H9 (cell line): ENCODE results near the gene WNT4. TPM values are rescaled to one million over a fixed set of nuclear protein-coding genes. Genes with fewer than 3 reads are reported as not detected.

Source experiments
- DNase-seq: peaks from one replicate; pipeline ENCODE4 v3.0.0-alpha.2; 2017
- H2AFZ ChIP-seq: one replicate; pipeline ENCODE4 v1.6.1; 2013; ENCODE audit warnings: mild to moderate bottlenecking, low read length, control low read depth, moderate library complexity
- H2AK5ac ChIP-seq: 2 replicates; pipeline ENCODE4 v1.6.1; 2013; ENCODE audit warnings: low read length, control low read depth, mixed read lengths; ENCODE audit not compliant: insufficient read length
- H2BK120ac ChIP-seq: one replicate; pipeline ENCODE4 v1.6.1; 2013; ENCODE audit warnings: low read depth, mild to moderate bottlenecking, low read length, control low read depth, inconsistent platforms; ENCODE audit not compliant: poor library complexity, severe bottlenecking
- H2BK12ac ChIP-seq: 2 replicates; pipeline ENCODE4 v1.6.1; 2013; ENCODE audit warnings: low read length, control low read depth, mixed read lengths, low read depth; ENCODE audit not compliant: insufficient read length
- H2BK15ac ChIP-seq: 2 replicates; pipeline ENCODE4 v1.6.1; 2013; ENCODE audit warnings: low read depth, low read length, control low read depth
- H2BK20ac ChIP-seq: one replicate; pipeline ENCODE4 v1.6.1; 2013; ENCODE audit warnings: low read depth, mild to moderate bottlenecking, low read length, control low read depth, inconsistent platforms; ENCODE audit not compliant: poor library complexity, severe bottlenecking
- H2BK5ac ChIP-seq: 2 replicates; pipeline ENCODE4 v1.6.1; 2013; ENCODE audit warnings: low read length, control low read depth, mixed read lengths; ENCODE audit not compliant: insufficient read length
- H3K14ac ChIP-seq: 2 replicates; pipeline ENCODE4 v1.6.1; 2013; ENCODE audit warnings: low read length, control low read depth; ENCODE audit not compliant: insufficient read depth
- H3K18ac ChIP-seq: 2 replicates; pipeline ENCODE4 v1.6.1; 2013; ENCODE audit warnings: low read depth, mild to moderate bottlenecking, mixed read lengths, low read length, control low read depth; ENCODE audit not compliant: insufficient read length
- H3K23ac ChIP-seq: 2 replicates; pipeline ENCODE4 v1.6.1; 2013; ENCODE audit warnings: low read length, control low read depth, mixed read lengths, low read depth; ENCODE audit not compliant: insufficient read length
- H3K23me2 ChIP-seq: 2 replicates; pipeline ENCODE4 v1.6.1; 2013; ENCODE audit warnings: low read depth, mild to moderate bottlenecking, mixed read lengths, low read length, control low read depth; ENCODE audit not compliant: insufficient read length, poor library complexity, severe bottlenecking
- H3K27ac ChIP-seq: 2 replicates; pipeline ENCODE4 v1.5.1; 2013; ENCODE audit warnings: low read length, control low read depth, mixed read lengths, low read depth; ENCODE audit not compliant: insufficient read length
- H3K27me3 ChIP-seq: 2 replicates; pipeline ENCODE4 v1.6.1; 2013; ENCODE audit warnings: low read length, control low read depth, inconsistent platforms; ENCODE audit not compliant: insufficient read depth
- H3K4ac ChIP-seq: 2 replicates; pipeline ENCODE4 v1.6.1; 2013; ENCODE audit warnings: low read depth, mild to moderate bottlenecking, control low read depth, inconsistent platforms, low read length, moderate library complexity
- H3K4me1 ChIP-seq: 2 replicates; pipeline ENCODE4 v1.6.1; 2013; ENCODE audit warnings: low read length, control low read depth, inconsistent platforms; ENCODE audit not compliant: insufficient read depth
- H3K4me2 ChIP-seq: 2 replicates; pipeline ENCODE4 v1.6.1; 2013; ENCODE audit warnings: low read length, control low read depth, mixed read lengths; ENCODE audit not compliant: insufficient read length, insufficient read depth
- H3K56ac ChIP-seq: 2 replicates; pipeline ENCODE4 v1.6.1; 2013; ENCODE audit warnings: low read depth, mild to moderate bottlenecking, mixed read lengths, low read length, control low read depth; ENCODE audit not compliant: insufficient read length
- H3K79me1 ChIP-seq: 2 replicates; pipeline ENCODE4 v1.6.1; 2013; ENCODE audit warnings: low read depth, mild to moderate bottlenecking, moderate library complexity, low read length, control low read depth, inconsistent platforms; ENCODE audit not compliant: insufficient read depth, poor library complexity, severe bottlenecking
- H3K79me2 ChIP-seq: 2 replicates; pipeline ENCODE4 v1.6.1; 2013; ENCODE audit warnings: low read length, control low read depth, inconsistent platforms; ENCODE audit not compliant: insufficient read depth
- H3K9ac ChIP-seq: 2 replicates; pipeline ENCODE4 v1.6.1; 2013; ENCODE audit warnings: low read length, control low read depth, mixed read lengths; ENCODE audit not compliant: insufficient read length; ENCODE audit errors: extremely low read depth
- H3K9me3 ChIP-seq: one replicate; pipeline ENCODE4 v1.6.1; 2013; ENCODE audit warnings: low read depth, low read length, inconsistent platforms; ENCODE audit not compliant: control insufficient read depth
- H3T11ph ChIP-seq: one replicate; pipeline ENCODE4 v1.6.1; 2013; ENCODE audit warnings: mild to moderate bottlenecking, low read length, control low read depth, inconsistent platforms
- H4K20me1 ChIP-seq: one replicate; pipeline ENCODE4 v1.6.1; 2013; ENCODE audit not compliant: control insufficient read depth, insufficient read length, insufficient read depth
- H4K5ac ChIP-seq: 2 replicates; pipeline ENCODE4 v1.6.1; 2013; ENCODE audit warnings: low read depth, mild to moderate bottlenecking, mixed read lengths, low read length, control low read depth; ENCODE audit not compliant: insufficient read length
- H4K8ac ChIP-seq: replicated peaks from 2 replicates; pipeline ENCODE4 v1.6.1; 2013; ENCODE audit warnings: low read length, control low read depth, mixed read lengths, low read depth; ENCODE audit not compliant: insufficient read length
- H4K91ac ChIP-seq: 2 replicates; pipeline ENCODE4 v1.6.1; 2013; ENCODE audit warnings: low read depth, mild to moderate bottlenecking, moderate library complexity, mixed read lengths, low read length, control low read depth; ENCODE audit not compliant: insufficient read length
- H3K27ac Mint-ChIP-seq, 3 experiments: 2 replicates in 2 of 3; 3 replicates in 1 of 3; pipeline ENCODE4 v1.8.0; 2020 to 2021; ENCODE audit warnings: mixed read lengths in 3 of 3, mild to moderate bottlenecking in 1 of 3, moderate library complexity in 1 of 3
- H3K27me3 Mint-ChIP-seq: 2 replicates; pipeline ENCODE4 v1.8.0; 2021; ENCODE audit warnings: low read depth, mild to moderate bottlenecking, moderate library complexity, mixed read lengths
- H3K36me3 Mint-ChIP-seq, 3 experiments: 2 replicates in 2 of 3; 3 replicates in 1 of 3; pipeline ENCODE4 v1.8.0; 2020 to 2021; ENCODE audit warnings: low read depth in 3 of 3, mixed read lengths in 3 of 3; ENCODE audit not compliant: insufficient read depth in 1 of 3
- H3K4me1 Mint-ChIP-seq, 2 experiments: 2 replicates each; pipeline ENCODE4 v1.8.0; 2020; ENCODE audit warnings: mixed read lengths in 2 of 2
- H3K4me3 Mint-ChIP-seq, 2 experiments: 2 replicates in 1 of 2; 3 replicates in 1 of 2; pipeline ENCODE4 v1.8.0; 2020 to 2021; ENCODE audit warnings: mild to moderate bottlenecking in 2 of 2, mixed read lengths in 2 of 2, moderate library complexity in 1 of 2
- H3K9me3 Mint-ChIP-seq, 2 experiments: 2 replicates in 1 of 2; 3 replicates in 1 of 2; pipeline ENCODE4 v1.8.0; 2020; ENCODE audit warnings: mild to moderate bottlenecking in 2 of 2, mixed read lengths in 2 of 2, moderate library complexity in 1 of 2
- WGBS: extraction: QIAGEN DNeasy Blood & Tissue Kit; methylation state at CpG from one replicate; pipeline ENCODE4 v1.1.7; 2013; ENCODE audit warnings: missing lambda C conversion rate, low lambda C conversion rate, mixed read lengths; ENCODE audit not compliant: insufficient read length; ENCODE audit errors: extremely low coverage; 5-methylcytosine and 5-hydroxymethylcytosine counted together
- total RNA-seq: library from RNA; stranded (reverse); gene quantifications from 2 replicates; pipeline ENCODE4 v1.2.1, GENCODE V29; 2021
- TF ChIP-seq, protein P1 (sequence below): fragments of 200-600 bp; sonication (generic); conservative IDR thresholded peaks from 3 replicates; pipeline ENCODE4 v1.8.0; 2021; ENCODE audit warnings: antibody characterized with exemption, mild to moderate bottlenecking

Gene WNT4
- total RNA-seq, 1 experiment from 2014 or later: 1.4 TPM

DNA sequence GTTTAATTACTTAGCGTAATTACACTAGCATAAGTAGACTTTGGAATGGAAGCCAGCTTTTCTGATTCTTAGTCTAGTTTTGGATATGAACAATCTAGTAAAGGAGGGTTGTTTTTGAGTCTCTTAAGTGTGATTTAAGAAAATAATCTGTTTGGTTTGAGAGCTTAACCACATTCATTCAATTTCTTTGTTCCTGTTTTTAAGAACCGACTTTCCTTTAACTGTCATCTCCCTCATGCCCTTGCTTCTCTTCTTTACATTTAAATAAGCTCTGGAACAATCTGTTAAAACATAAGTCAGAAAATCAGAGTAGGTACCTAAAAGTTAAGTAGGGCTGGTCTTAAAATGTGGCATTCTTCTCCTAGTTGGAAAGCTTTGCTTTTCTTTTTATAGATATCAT, 62.7 kb downstream of the WNT4 start:
- H3K4me2 ChIP-seq: no peak overlapping the region
- no peak overlapping the region for H2BK12ac ChIP-seq
- no peak overlapping the region for H2BK5ac ChIP-seq
- no peak overlapping the region for H3K4ac ChIP-seq
- Mint-ChIP-seq H3K27ac (no peak overlapping the region), H3K27me3 (no peaks in the 10 kb centered on the region), H3K4me3 (no peak overlapping the region), H3K9me3 (no peaks in the 10 kb centered on the region), H3K4me1 (peaks cover 4 to 21% of the 10 kb centered on the region in 2 experiments), H3K36me3 (peaks cover 1 to 41% (median 31%) of the 10 kb centered on the region in 3 experiments; a peak in 5 of 7 replicates)
- no CpG with 5 or more reads among the region's 2 CpGs for WGBS
- H4K20me1 ChIP-seq: no peaks in the 10 kb centered on the region
- H3K4me1 ChIP-seq: no peaks in the 10 kb centered on the region
- H2BK120ac ChIP-seq: no peak overlapping the region
- H3K9me3 ChIP-seq: no peaks in the 10 kb centered on the region
- TF ChIP-seq, protein P1, sequence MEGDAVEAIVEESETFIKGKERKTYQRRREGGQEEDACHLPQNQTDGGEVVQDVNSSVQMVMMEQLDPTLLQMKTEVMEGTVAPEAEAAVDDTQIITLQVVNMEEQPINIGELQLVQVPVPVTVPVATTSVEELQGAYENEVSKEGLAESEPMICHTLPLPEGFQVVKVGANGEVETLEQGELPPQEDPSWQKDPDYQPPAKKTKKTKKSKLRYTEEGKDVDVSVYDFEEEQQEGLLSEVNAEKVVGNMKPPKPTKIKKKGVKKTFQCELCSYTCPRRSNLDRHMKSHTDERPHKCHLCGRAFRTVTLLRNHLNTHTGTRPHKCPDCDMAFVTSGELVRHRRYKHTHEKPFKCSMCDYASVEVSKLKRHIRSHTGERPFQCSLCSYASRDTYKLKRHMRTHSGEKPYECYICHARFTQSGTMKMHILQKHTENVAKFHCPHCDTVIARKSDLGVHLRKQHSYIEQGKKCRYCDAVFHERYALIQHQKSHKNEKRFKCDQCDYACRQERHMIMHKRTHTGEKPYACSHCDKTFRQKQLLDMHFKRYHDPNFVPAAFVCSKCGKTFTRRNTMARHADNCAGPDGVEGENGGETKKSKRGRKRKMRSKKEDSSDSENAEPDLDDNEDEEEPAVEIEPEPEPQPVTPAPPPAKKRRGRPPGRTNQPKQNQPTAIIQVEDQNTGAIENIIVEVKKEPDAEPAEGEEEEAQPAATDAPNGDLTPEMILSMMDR: no peak
- no peak overlapping the region for H3K23ac ChIP-seq
- H4K5ac ChIP-seq: no peak overlapping the region
- H3K56ac ChIP-seq: no peak overlapping the region
- no peaks in the 10 kb centered on the region for H3K79me1 ChIP-seq
- no peak overlapping the region for H3K9ac ChIP-seq
- peaks cover 12% of the 10 kb centered on the region; the same call in 1 of the 2 replicates for H3K79me2 ChIP-seq
- no peak overlapping the region for H2AFZ ChIP-seq
- H3K23me2 ChIP-seq: no peaks in the 10 kb centered on the region
- H3K27ac ChIP-seq: no peak overlapping the region
- DNase-seq: no peak
- H3K27me3 ChIP-seq: no peaks in the 10 kb centered on the region
- H2BK20ac ChIP-seq: no peak overlapping the region
- H3K18ac ChIP-seq: no peak overlapping the region
- H4K91ac ChIP-seq: no peak overlapping the region
- H2AK5ac ChIP-seq: no peak overlapping the region
- no peak overlapping the region for H3T11ph ChIP-seq
- no peak overlapping the region for H2BK15ac ChIP-seq
- H4K8ac ChIP-seq: no peak overlapping the region
- no peak overlapping the region for H3K14ac ChIP-seq
